ENCODE results near the gene PRF1.

PRF1 gene

GRCh38 chr10:70600512-70601395 lies 1.8 kb downstream of the PRF1 start:
- TF ChIP-seq FOXP2 (optimal IDR thresholded peaks at IDR 0.05; ENCODE audit: borderline replicate concordance, extremely low read depth, extremely low read length, insufficient read depth) (no peak), SIN3A (IDR thresholded peaks at IDR 0.05; ENCODE audit: borderline replicate concordance, insufficient read depth, low read length) (no peak), POLR2AphosphoS5 (IDR thresholded peaks at IDR 0.05; ENCODE audit: low read depth, low read length) (no peak), TAF1 (IDR thresholded peaks at IDR 0.05; ENCODE audit: borderline replicate concordance, insufficient read depth, low read length) (no peak)
- TF ChIP-seq, protein P1, sequence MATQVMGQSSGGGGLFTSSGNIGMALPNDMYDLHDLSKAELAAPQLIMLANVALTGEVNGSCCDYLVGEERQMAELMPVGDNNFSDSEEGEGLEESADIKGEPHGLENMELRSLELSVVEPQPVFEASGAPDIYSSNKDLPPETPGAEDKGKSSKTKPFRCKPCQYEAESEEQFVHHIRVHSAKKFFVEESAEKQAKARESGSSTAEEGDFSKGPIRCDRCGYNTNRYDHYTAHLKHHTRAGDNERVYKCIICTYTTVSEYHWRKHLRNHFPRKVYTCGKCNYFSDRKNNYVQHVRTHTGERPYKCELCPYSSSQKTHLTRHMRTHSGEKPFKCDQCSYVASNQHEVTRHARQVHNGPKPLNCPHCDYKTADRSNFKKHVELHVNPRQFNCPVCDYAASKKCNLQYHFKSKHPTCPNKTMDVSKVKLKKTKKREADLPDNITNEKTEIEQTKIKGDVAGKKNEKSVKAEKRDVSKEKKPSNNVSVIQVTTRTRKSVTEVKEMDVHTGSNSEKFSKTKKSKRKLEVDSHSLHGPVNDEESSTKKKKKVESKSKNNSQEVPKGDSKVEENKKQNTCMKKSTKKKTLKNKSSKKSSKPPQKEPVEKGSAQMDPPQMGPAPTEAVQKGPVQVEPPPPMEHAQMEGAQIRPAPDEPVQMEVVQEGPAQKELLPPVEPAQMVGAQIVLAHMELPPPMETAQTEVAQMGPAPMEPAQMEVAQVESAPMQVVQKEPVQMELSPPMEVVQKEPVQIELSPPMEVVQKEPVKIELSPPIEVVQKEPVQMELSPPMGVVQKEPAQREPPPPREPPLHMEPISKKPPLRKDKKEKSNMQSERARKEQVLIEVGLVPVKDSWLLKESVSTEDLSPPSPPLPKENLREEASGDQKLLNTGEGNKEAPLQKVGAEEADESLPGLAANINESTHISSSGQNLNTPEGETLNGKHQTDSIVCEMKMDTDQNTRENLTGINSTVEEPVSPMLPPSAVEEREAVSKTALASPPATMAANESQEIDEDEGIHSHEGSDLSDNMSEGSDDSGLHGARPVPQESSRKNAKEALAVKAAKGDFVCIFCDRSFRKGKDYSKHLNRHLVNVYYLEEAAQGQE (IDR thresholded peaks at IDR 0.05; ENCODE audit: insufficient read depth in 1 of 2, low read depth in 2 of 2, low read length in 2 of 2) = no peak

- TF ChIP-seq TAF1 (IDR thresholded peaks at IDR 0.05; ENCODE audit: borderline replicate concordance, insufficient read depth, low read length) (no peak), FOXP2 (optimal IDR thresholded peaks at IDR 0.05; ENCODE audit: borderline replicate concordance, extremely low read depth, extremely low read length, insufficient read depth) (no peak), SIN3A (IDR thresholded peaks at IDR 0.05; ENCODE audit: borderline replicate concordance, insufficient read depth, low read length) (no peak), POLR2AphosphoS5 (IDR thresholded peaks at IDR 0.05; ENCODE audit: low read depth, low read length) (no peak)
- TF ChIP-seq, protein P1 (IDR thresholded peaks at IDR 0.05; ENCODE audit: insufficient read depth in 1 of 2, low read depth in 2 of 2, low read length in 2 of 2) = no peak
Measured at GRCh38 chr10:70599791-70600190, 2.8 kb downstream of the PRF1 start.

DNA sequence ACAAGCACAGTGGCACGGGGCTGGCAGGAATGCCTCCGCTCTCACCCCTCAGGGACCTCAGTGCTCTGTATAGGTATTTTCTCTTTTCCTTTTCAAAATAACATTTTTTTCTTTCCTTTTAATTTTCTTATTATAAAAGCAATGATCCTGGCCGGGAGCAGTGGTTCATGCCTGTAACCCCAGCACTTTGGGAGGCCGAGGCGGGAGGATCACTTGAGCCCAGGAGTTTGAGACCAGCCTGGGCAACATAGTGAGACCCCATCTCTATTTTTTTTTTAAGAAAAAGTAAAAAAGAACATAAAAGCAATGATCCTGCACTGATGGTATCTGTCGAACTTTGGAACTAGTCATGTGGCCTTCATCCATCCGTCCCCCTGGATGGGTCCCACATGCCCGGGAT lies 3.2 kb downstream of the PRF1 start:
- TF ChIP-seq SIN3A (IDR thresholded peaks at IDR 0.05; ENCODE audit: borderline replicate concordance, insufficient read depth, low read length) (no peak), TAF1 (IDR thresholded peaks at IDR 0.05; ENCODE audit: borderline replicate concordance, insufficient read depth, low read length) (no peak), FOXP2 (optimal IDR thresholded peaks at IDR 0.05; ENCODE audit: borderline replicate concordance, extremely low read depth, extremely low read length, insufficient read depth) (no peak), POLR2AphosphoS5 (IDR thresholded peaks at IDR 0.05; ENCODE audit: low read depth, low read length) (no peak)
- TF ChIP-seq, protein P1 (IDR thresholded peaks at IDR 0.05; ENCODE audit: insufficient read depth in 1 of 2, low read depth in 2 of 2, low read length in 2 of 2) = no peak

DNA sequence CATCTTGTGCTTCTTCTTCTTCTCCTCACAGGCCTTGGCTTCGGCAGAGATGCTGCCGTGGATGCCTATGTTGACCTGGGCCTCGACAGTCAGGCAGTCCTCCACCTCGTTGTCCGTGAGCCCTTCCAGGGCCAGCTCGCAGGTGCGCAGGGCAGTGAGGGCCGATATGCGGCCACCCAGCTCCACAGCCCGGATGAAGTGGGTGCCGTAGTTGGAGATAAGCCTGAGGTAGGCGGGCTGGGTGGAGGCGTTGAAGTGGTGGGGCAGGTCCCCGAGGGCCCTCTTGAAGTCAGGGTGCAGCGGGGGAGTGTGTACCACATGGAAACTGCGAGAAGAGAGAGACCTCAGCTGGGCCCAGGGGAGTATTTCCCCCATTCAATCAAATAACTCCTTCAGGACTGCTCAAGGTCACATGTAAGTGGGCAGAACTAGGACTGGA lies 3.7 kb downstream of the PRF1 start:
- TF ChIP-seq FOXP2 (optimal IDR thresholded peaks at IDR 0.05; ENCODE audit: borderline replicate concordance, extremely low read depth, extremely low read length, insufficient read depth) (no peak), POLR2AphosphoS5 (IDR thresholded peaks at IDR 0.05; ENCODE audit: low read depth, low read length) (no peak), SIN3A (IDR thresholded peaks at IDR 0.05; ENCODE audit: borderline replicate concordance, insufficient read depth, low read length) (no peak), TAF1 (IDR thresholded peaks at IDR 0.05; ENCODE audit: borderline replicate concordance, insufficient read depth, low read length) (no peak)
- TF ChIP-seq, protein P1 (IDR thresholded peaks at IDR 0.05; ENCODE audit: insufficient read depth in 1 of 2, low read depth in 2 of 2, low read length in 2 of 2) = no peak

Measured in PFSK-1 (cell line).